GM23248 (cell line): ENCODE measurements around the gene CFB.

ENCODE experiments used
- EZH2 ChIP-seq: fragments of 200-600 bp; sonication (generic); IDR thresholded peaks from 2 replicates; pipeline ENCODE4 v1.6.1; 2018; ENCODE audit warnings: antibody characterized with exemption, mild to moderate bottlenecking; ENCODE audit not compliant: insufficient read depth, poor library complexity, severe bottlenecking
- EZH2phosphoT487 ChIP-seq: fragments of 200-600 bp; sonication (generic); IDR thresholded peaks from 2 replicates; pipeline ENCODE4 v1.6.1; 2018; ENCODE audit warnings: antibody characterized with exemption, moderate library complexity, mild to moderate bottlenecking, low read depth; ENCODE audit not compliant: insufficient read depth

DNA sequence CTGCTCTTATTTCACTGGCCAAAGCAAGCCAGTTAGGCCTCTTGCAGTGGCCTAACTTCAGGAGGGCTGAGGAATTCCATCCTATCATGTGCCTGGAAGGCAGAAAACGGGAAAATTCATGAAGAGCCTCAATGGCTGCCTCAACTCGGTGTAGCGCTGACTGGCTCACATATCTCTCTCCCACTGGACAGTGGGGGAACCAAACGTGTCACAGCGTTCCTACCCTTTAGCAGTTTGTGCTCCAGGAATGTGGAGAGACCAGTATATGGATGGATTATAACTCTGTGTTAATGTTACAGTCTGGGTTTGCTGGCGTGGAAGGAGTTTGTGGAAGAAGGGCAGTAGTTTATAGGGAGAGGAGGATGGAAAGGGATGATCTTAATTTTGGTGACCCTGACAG lies 30.1 kb upstream of the CFB start:
- no peak for TF ChIP-seq EZH2
- TF ChIP-seq EZH2phosphoT487, result no peak
